H1 (cell line): ENCODE data around the gene FHIT. TPM values are rescaled to one million over a fixed set of nuclear protein-coding genes. Genes with fewer than 3 reads are reported as not detected.

Experiments
- CTCF ChIA-PET: fragments of 300-600 bp; sonication (Branson Sonifier 250); formaldehyde crosslinking; loops from one replicate; lab custom pipeline; 2021; ENCODE audit not compliant: partially characterized antibody; lab: Charles Lee
- POLR2A ChIA-PET: fragments of 300-600 bp; sonication (Branson Sonifier 250); formaldehyde crosslinking; loops from one replicate; lab custom pipeline; 2021; ENCODE audit warnings: inconsistent platforms; ENCODE audit not compliant: partially characterized antibody; lab: Charles Lee
- DNase-seq, 2 experiments: peaks; one replicate each; pipeline versions ENCODE4 v3.0.0 to v3.0.0-alpha.2; 2010 to 2022; ENCODE audit warnings: low spot score in 2 of 2, low read depth in 1 of 2, mixed read lengths in 1 of 2
- FAIRE-seq: peaks from 2 replicates; lab custom pipeline; 2011; peaks lifted over from hg19 to GRCh38; lab: Jason Lieb, UNC
- H2AFZ ChIP-seq: 2 replicates; pipeline ENCODE4 v1.8.1; 2012; ENCODE audit warnings: low read length, inconsistent platforms
- H2AK5ac ChIP-seq: 2 replicates; pipeline ENCODE4 v1.6.1; 2013; ENCODE audit warnings: low read depth, low read length
- H2BK120ac ChIP-seq: replicated peaks from 2 replicates; pipeline ENCODE3; 2013; ENCODE audit warnings: low read depth, low read length, inconsistent platforms
- H2BK12ac ChIP-seq: 2 replicates; pipeline ENCODE4 v1.6.1; 2013; ENCODE audit warnings: low read depth, low read length
- H2BK15ac ChIP-seq: 2 replicates; pipeline ENCODE4 v1.6.1; 2013; ENCODE audit warnings: low read length
- H2BK20ac ChIP-seq: 2 replicates; pipeline ENCODE4 v1.6.1; 2013; ENCODE audit warnings: low read length
- H2BK5ac ChIP-seq: 2 replicates; pipeline ENCODE4 v1.6.1; 2013; ENCODE audit warnings: low read depth, low read length
- H3K14ac ChIP-seq: 2 replicates; pipeline ENCODE4 v1.6.1; 2013; ENCODE audit warnings: inconsistent platforms; ENCODE audit not compliant: insufficient read length
- H3K18ac ChIP-seq: 2 replicates; pipeline ENCODE4 v1.6.1; 2013; ENCODE audit warnings: low read length; ENCODE audit errors: extremely low read depth
- H3K23ac ChIP-seq: 2 replicates; pipeline ENCODE4 v1.6.1; 2013; ENCODE audit warnings: inconsistent platforms; ENCODE audit not compliant: insufficient read length
- H3K23me2 ChIP-seq: 2 replicates; pipeline ENCODE4 v1.6.1; 2013; ENCODE audit warnings: low read depth, low read length
- H3K27ac ChIP-seq: 2 replicates; pipeline ENCODE4 v1.6.1; 2011; ENCODE audit warnings: low read depth, low read length, inconsistent platforms
- H3K27me3 ChIP-seq, 4 experiments: replicated peaks in 1 of 4; 1 replicate in 1 of 4; 2 replicates in 3 of 4; pipeline versions ENCODE4 v1.6.1 to v1.8.1; 2011 to 2013; ENCODE audit warnings: low read length in 3 of 4, mild to moderate bottlenecking in 3 of 4, inconsistent platforms in 2 of 4, mixed read lengths in 2 of 4, moderate library complexity in 1 of 4; ENCODE audit not compliant: control insufficient read depth in 3 of 4, insufficient read depth in 3 of 4; ENCODE audit errors: extremely low read depth in 1 of 4
- H3K36me3 ChIP-seq, 4 experiments: 2 replicates each; pipeline versions ENCODE4 v1.6.1 to v1.8.1; 2011 to 2013; ENCODE audit warnings: mild to moderate bottlenecking in 4 of 4, low read length in 3 of 4, moderate library complexity in 2 of 4, control low read depth in 1 of 4, inconsistent platforms in 1 of 4; ENCODE audit not compliant: insufficient read depth in 4 of 4, control insufficient read depth in 2 of 4
- H3K4ac ChIP-seq: replicated peaks from 2 replicates; pipeline ENCODE3; 2013; ENCODE audit warnings: low read length, low read depth, mixed read lengths, inconsistent platforms; ENCODE audit not compliant: insufficient read length
- H3K4me1 ChIP-seq, 4 experiments: replicated peaks in 1 of 4; 1 replicate in 1 of 4; 2 replicates in 3 of 4; pipeline versions ENCODE4 v1.6.1 to v1.8.1; 2011 to 2013; ENCODE audit warnings: low read length in 3 of 4, inconsistent platforms in 2 of 4, mixed read lengths in 1 of 4; ENCODE audit not compliant: insufficient read depth in 4 of 4, control insufficient read depth in 3 of 4
- H3K4me2 ChIP-seq, 2 experiments: 2 replicates each; pipeline versions ENCODE4 v1.6.1 to v1.8.1; 2011 to 2013; ENCODE audit warnings: low read depth in 2 of 2, low read length in 2 of 2, control low read depth in 1 of 2, inconsistent platforms in 1 of 2, mild to moderate bottlenecking in 1 of 2; ENCODE audit not compliant: insufficient read depth in 1 of 2
- H3K4me3 ChIP-seq, 4 experiments: fragments of 200-600, 300-600 bp in 1 of 4; sonication (generic), shearing (Covaris generic), sonication (Bioruptor Twin) in 1 of 4; 2 replicates each; pipeline versions ENCODE4 v1.5.1 to v1.8.1; 2011 to 2016; ENCODE audit warnings: low read length in 4 of 4, low read depth in 3 of 4, control low read depth in 2 of 4, inconsistent platforms in 2 of 4, mild to moderate bottlenecking in 2 of 4, mixed read lengths in 1 of 4, moderate library complexity in 1 of 4; ENCODE audit not compliant: insufficient read depth in 2 of 4; ENCODE audit errors: extremely low read depth in 1 of 4
- H3K56ac ChIP-seq: replicated peaks from 2 replicates; pipeline ENCODE3; 2013; ENCODE audit warnings: low read depth, mild to moderate bottlenecking, mixed read lengths, low read length, inconsistent platforms; ENCODE audit not compliant: insufficient read length
- H3K79me1 ChIP-seq: 2 replicates; pipeline ENCODE4 v1.6.1; 2013; ENCODE audit warnings: low read depth, low read length, control low read depth
- H3K79me2 ChIP-seq, 2 experiments: 2 replicates each; pipeline versions ENCODE4 v1.6.1 to v1.8.1; 2012 to 2013; ENCODE audit warnings: low read length in 2 of 2, mild to moderate bottlenecking in 2 of 2, inconsistent platforms in 1 of 2; ENCODE audit not compliant: insufficient read depth in 2 of 2, control insufficient read depth in 1 of 2
- H3K9ac ChIP-seq, 4 experiments: replicated peaks in 1 of 4; 1 replicate in 1 of 4; 2 replicates in 3 of 4; pipeline versions ENCODE4 v1.6.1 to v1.8.1; 2011 to 2013; ENCODE audit warnings: low read depth in 3 of 4, low read length in 3 of 4, control low read depth in 2 of 4, mild to moderate bottlenecking in 2 of 4, moderate library complexity in 2 of 4, inconsistent platforms in 1 of 4; ENCODE audit errors: extremely low read depth in 1 of 4
- H3K9me3 ChIP-seq, 2 experiments: 2 replicates each; pipeline versions ENCODE4 v1.6.1 to v1.8.1; 2012 to 2013; ENCODE audit warnings: mild to moderate bottlenecking in 2 of 2, moderate library complexity in 2 of 2, control low read depth in 1 of 2, inconsistent platforms in 1 of 2, low read depth in 1 of 2, low read length in 1 of 2, mixed read lengths in 1 of 2; ENCODE audit not compliant: insufficient read depth in 2 of 2
- H4K20me1 ChIP-seq, 2 experiments: replicated peaks in 1 of 2; 2 replicates each; pipeline versions ENCODE3 to v1.8.1; 2011 to 2013; ENCODE audit warnings: inconsistent platforms in 2 of 2, low read length in 2 of 2, mild to moderate bottlenecking in 1 of 2; ENCODE audit not compliant: insufficient read depth in 2 of 2, control insufficient read depth in 1 of 2
- H4K5ac ChIP-seq: 2 replicates; pipeline ENCODE4 v1.6.1; 2013; ENCODE audit warnings: low read length, low read depth, mixed read lengths, inconsistent platforms; ENCODE audit not compliant: insufficient read length
- H4K8ac ChIP-seq: 2 replicates; pipeline ENCODE4 v1.8.0; 2013; ENCODE audit warnings: mild to moderate bottlenecking, moderate library complexity, low read length, inconsistent platforms; ENCODE audit not compliant: insufficient read depth; ENCODE audit errors: extremely low read depth
- H4K91ac ChIP-seq: replicated peaks from 2 replicates; pipeline ENCODE3; 2013; ENCODE audit warnings: low read length, mixed read lengths, inconsistent platforms; ENCODE audit not compliant: insufficient read length
- CREB1 ChIP-seq: IDR thresholded peaks from 2 replicates; pipeline ENCODE4 v1.6.1; 2012; ENCODE audit warnings: inconsistent platforms
- CTBP2 ChIP-seq: IDR thresholded peaks from 2 replicates; pipeline ENCODE4 v1.7.0; 2011; ENCODE audit warnings: borderline replicate concordance, mild to moderate bottlenecking, moderate library complexity, mixed read lengths, low read length; ENCODE audit not compliant: insufficient read depth, insufficient read length
- HDAC6 ChIP-seq: IDR thresholded peaks from one replicate; pipeline ENCODE4 v1.7.1; 2012; ENCODE audit warnings: low read depth, mild to moderate bottlenecking, inconsistent platforms, low read length, moderate library complexity
- POLR2AphosphoS5 ChIP-seq: IDR thresholded peaks from 2 replicates; pipeline ENCODE4 v1.6.1; 2011; ENCODE audit warnings: low read depth, low read length
- RBBP5 ChIP-seq: IDR thresholded peaks from 2 replicates; pipeline ENCODE4 v1.7.1; 2012; ENCODE audit warnings: low read depth, mild to moderate bottlenecking, inconsistent platforms, low read length, moderate library complexity, borderline replicate concordance
- RXRA ChIP-seq: IDR thresholded peaks from 2 replicates; pipeline ENCODE4 v1.6.1; 2011; ENCODE audit warnings: low read depth, mild to moderate bottlenecking, low read length, moderate library complexity; ENCODE audit not compliant: insufficient read depth
- SIX5 ChIP-seq: IDR thresholded peaks from 2 replicates; pipeline ENCODE4 v1.6.1; 2011; ENCODE audit warnings: mild to moderate bottlenecking, low read depth, low read length
- SP1 ChIP-seq: IDR thresholded peaks from 2 replicates; pipeline ENCODE4 v1.6.1; 2011; ENCODE audit warnings: low read depth, low read length
- SRF ChIP-seq: IDR thresholded peaks from 2 replicates; pipeline ENCODE4 v1.6.1; 2011; ENCODE audit warnings: mild to moderate bottlenecking, low read depth, low read length, moderate library complexity
- TAF1 ChIP-seq: IDR thresholded peaks from 2 replicates; pipeline ENCODE4 v1.6.1; 2011; ENCODE audit warnings: mild to moderate bottlenecking, low read depth, low read length
- YY1 ChIP-seq: IDR thresholded peaks from 2 replicates; pipeline ENCODE4 v1.6.1; 2011; ENCODE audit warnings: low read depth, mild to moderate bottlenecking, low read length
- WGBS, 2 experiments: shearing (Covaris generic) in 1 of 2; methylation state at CpG; one replicate each; pipeline versions ENCODE4 v1.1.6 to v1.1.7; 2013 to 2015; ENCODE audit warnings: low lambda C conversion rate in 2 of 2, mixed read lengths in 2 of 2, inconsistent platforms in 1 of 2, low coverage in 1 of 2, missing lambda C conversion rate in 1 of 2; ENCODE audit not compliant: insufficient replicate concordance in 2 of 2, insufficient coverage in 1 of 2, insufficient read length in 1 of 2; ENCODE audit errors: extremely low coverage in 1 of 2, missing lambda C conversion rate in 1 of 2; 5-methylcytosine and 5-hydroxymethylcytosine counted together
- polyA plus RNA-seq, 7 experiments: library from polyadenylated mRNA; depleted of rRNA in 3 of 7; stranded (reverse) in 5 of 7; unstranded in 2 of 7; fragments of >200 nt in 5 of 7; fragments of 200-250 nt in 2 of 7; gene quantifications; 1 replicate in 5 of 7; 2 replicates in 1 of 7; 4 replicates in 1 of 7; pipeline versions ENCODE4 v1.2.1 to v1.2.3, GENCODE V29; 2011 to 2013; ENCODE audit warnings: missing spikeins in 2 of 7, mixed read lengths in 2 of 7
- total RNA-seq: library from RNA; stranded (reverse); fragmentation: NEBNext Ultra II Directional; extraction: Animal tissue kit (Norgen Biotek cat#: 25700); gene quantifications from 2 replicates; pipeline ENCODE4 v1.2.1, GENCODE V29; 2021
- TF ChIP-seq, protein P1 (sequence below): IDR thresholded peaks from 2 replicates; pipeline ENCODE4 v1.6.1; 2011; ENCODE audit warnings: low read length, improper control_type of control experiment
- TF ChIP-seq, protein P2 (sequence below): IDR thresholded peaks from 2 replicates; pipeline ENCODE4 v1.6.1; 2012; ENCODE audit warnings: low read length, inconsistent platforms

Gene FHIT
- total and polyA plus RNA-seq, 2 of the 8 experiments (the other 6 are each of a cell fraction or from before 2014, with no cell fraction given): 1.2 to 3.2 TPM

DNA sequence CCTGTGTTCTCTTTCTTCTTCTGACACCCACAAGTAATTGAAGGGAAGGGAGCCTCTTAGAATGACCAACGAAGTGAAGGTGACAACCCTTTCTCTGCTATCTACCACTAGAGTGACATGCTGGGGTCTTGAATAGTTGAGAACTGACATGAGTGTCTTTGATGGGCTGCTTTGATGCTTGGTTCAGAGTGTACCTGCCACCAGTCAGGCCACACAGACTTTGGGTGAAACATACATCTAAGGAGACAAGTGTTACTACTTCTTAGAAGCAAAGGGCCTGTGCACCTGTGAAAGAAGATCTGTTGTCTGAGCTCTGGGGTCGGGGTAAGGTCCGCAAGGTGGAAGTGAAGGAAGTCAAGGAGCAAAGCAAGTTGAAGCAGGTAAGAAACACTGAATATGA lies 1160.7 kb downstream of the FHIT start:
- ChIA-PET CTCF (no interaction called here), POLR2A (no interaction called here)
- no peaks in the 10 kb centered on the region for H3K4me1 ChIP-seq
- TF ChIP-seq SRF (no peak), HDAC6 (no peak), SP1 (no peak), CTBP2 (no peak), CREB1 (no peak), SIX5 (no peak), POLR2AphosphoS5 (no peak), RXRA (no peak), YY1 (no peak), RBBP5 (no peak), TAF1 (no peak)
- TF ChIP-seq, protein P1, sequence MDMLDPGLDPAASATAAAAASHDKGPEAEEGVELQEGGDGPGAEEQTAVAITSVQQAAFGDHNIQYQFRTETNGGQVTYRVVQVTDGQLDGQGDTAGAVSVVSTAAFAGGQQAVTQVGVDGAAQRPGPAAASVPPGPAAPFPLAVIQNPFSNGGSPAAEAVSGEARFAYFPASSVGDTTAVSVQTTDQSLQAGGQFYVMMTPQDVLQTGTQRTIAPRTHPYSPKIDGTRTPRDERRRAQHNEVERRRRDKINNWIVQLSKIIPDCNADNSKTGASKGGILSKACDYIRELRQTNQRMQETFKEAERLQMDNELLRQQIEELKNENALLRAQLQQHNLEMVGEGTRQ: no peak
- TF ChIP-seq, protein P2, sequence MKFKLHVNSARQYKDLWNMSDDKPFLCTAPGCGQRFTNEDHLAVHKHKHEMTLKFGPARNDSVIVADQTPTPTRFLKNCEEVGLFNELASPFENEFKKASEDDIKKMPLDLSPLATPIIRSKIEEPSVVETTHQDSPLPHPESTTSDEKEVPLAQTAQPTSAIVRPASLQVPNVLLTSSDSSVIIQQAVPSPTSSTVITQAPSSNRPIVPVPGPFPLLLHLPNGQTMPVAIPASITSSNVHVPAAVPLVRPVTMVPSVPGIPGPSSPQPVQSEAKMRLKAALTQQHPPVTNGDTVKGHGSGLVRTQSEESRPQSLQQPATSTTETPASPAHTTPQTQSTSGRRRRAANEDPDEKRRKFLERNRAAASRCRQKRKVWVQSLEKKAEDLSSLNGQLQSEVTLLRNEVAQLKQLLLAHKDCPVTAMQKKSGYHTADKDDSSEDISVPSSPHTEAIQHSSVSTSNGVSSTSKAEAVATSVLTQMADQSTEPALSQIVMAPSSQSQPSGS: no peak
- TF ChIP-seq, all 59 proteins: peak for 0
- DNase-seq: no peak
- no peaks in the 10 kb centered on the region for H3K36me3 ChIP-seq
- no peak overlapping the region for H3K56ac ChIP-seq
- no peaks in the 10 kb centered on the region for H3K79me2 ChIP-seq
- no peak overlapping the region for H3K18ac ChIP-seq
- no peak overlapping the region for H2BK5ac ChIP-seq
- H4K5ac ChIP-seq: no peak overlapping the region
- H4K8ac ChIP-seq: no peak overlapping the region
- no peaks in the 10 kb centered on the region for H4K20me1 ChIP-seq
- no peak overlapping the region for H3K23ac ChIP-seq
- H3K4me3 ChIP-seq: no peak overlapping the region
- H2BK12ac ChIP-seq: no peak overlapping the region
- H2AFZ ChIP-seq: no peak overlapping the region
- H3K9ac ChIP-seq: no peak overlapping the region
- no peaks in the 10 kb centered on the region for H3K9me3 ChIP-seq
- no peak overlapping the region for H3K14ac ChIP-seq
- H2AK5ac ChIP-seq: no peak overlapping the region
- FAIRE-seq: no peak
- 75% methylated on average over 3 of the region's 3 CpGs; no CpG with 5 or more reads in 1 of the 2 experiments for WGBS, 2 experiments
- H3K79me1 ChIP-seq: no peaks in the 10 kb centered on the region
- no peaks in the 10 kb centered on the region for H3K27me3 ChIP-seq
- no peak overlapping the region for H2BK20ac ChIP-seq
- H3K4me2 ChIP-seq: no peak overlapping the region
- no peak overlapping the region for H4K91ac ChIP-seq
- H2BK15ac ChIP-seq: no peak overlapping the region
- H3K4ac ChIP-seq: no peak overlapping the region
- H2BK120ac ChIP-seq: no peak overlapping the region
- H3K27ac ChIP-seq: no peak overlapping the region
- H3K23me2 ChIP-seq: no peaks in the 10 kb centered on the region
